IPS-15b (cell line): ENCODE data around the gene LMX1A.

Source experiments
- H3K27me3 ChIP-seq: one replicate; pipeline ENCODE4 v1.6.1; 2013; ENCODE audit warnings: low read length; ENCODE audit not compliant: control insufficient read depth, insufficient read depth
- H3K36me3 ChIP-seq: one replicate; pipeline ENCODE4 v1.6.1; 2013; ENCODE audit warnings: low read length; ENCODE audit not compliant: control insufficient read depth, insufficient read depth
- H3K4me1 ChIP-seq: one replicate; pipeline ENCODE4 v1.6.1; 2013; ENCODE audit warnings: mild to moderate bottlenecking, low read length; ENCODE audit not compliant: control insufficient read depth, insufficient read depth
- H3K4me3 ChIP-seq: one replicate; pipeline ENCODE4 v1.5.1; 2013; ENCODE audit warnings: low read depth, low read length
- H3K9ac ChIP-seq: one replicate; pipeline ENCODE4 v1.6.1; 2013; ENCODE audit warnings: low read depth, mild to moderate bottlenecking, low read length
- H3K9me3 ChIP-seq: one replicate; pipeline ENCODE4 v1.6.1; 2013; ENCODE audit warnings: mild to moderate bottlenecking, low read length; ENCODE audit not compliant: control insufficient read depth, insufficient read depth

LMX1A gene

GRCh38 chr1:165315481-165315880 is 41.0 kb downstream of the LMX1A start:
- no peaks in the 10 kb centered on the region for H3K36me3 ChIP-seq
- no peaks in the 10 kb centered on the region for H3K27me3 ChIP-seq
- H3K9ac ChIP-seq, result no peak overlapping the region
- peaks cover 4% of the 10 kb centered on the region for H3K9me3 ChIP-seq
- H3K4me1 ChIP-seq, result no peaks in the 10 kb centered on the region
- H3K4me3 ChIP-seq, result no peak overlapping the region

DNA sequence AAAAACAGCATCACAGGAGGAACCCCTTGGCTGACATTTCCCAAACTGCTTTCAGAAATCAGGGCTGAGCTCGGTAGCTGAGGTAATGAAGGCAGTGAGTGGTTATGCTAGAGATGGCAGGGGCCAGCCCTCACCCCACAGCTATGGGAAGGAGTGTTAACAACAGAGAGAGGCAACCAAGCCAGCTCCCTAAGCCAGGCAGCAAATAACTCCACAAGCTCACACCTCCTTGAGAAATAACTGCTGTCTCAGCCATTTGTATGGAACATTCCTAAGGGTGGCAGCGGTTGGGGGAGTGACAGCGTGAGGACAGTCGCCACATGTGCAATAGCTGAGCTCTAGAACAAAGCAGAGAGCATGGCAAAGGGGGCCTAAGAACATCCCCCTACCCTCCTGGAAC is 42.6 kb downstream of the LMX1A start:
- H3K27me3 ChIP-seq, result no peaks in the 10 kb centered on the region
- no peaks in the 10 kb centered on the region for H3K36me3 ChIP-seq
- H3K4me1 ChIP-seq, result no peaks in the 10 kb centered on the region
- no peak overlapping the region for H3K9ac ChIP-seq
- H3K9me3 ChIP-seq, result peaks cover 4% of the 10 kb centered on the region
- H3K4me3 ChIP-seq, result no peak overlapping the region

DNA sequence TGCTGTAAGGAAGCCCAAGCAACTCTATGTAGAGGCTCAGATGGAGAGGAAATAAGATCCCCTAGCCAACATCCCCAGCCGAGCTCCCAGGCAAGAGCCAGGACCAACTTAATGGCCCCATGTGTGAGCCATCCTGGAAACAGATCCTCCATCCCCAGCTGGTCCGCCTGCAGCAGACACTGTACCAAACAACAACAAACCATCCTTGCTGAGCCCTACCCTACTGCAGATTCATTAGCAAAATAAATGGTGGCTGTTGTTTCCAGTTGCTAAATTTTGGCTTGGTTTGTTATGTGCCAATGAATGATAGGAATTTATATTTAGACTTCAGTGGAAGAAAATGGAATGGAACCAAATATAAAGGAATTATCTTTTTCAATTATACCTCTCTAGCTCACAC is 43.9 kb downstream of the LMX1A start:
- Histone ChIP-seq H3K9me3 (peaks cover 4% of the 10 kb centered on the region), H3K27me3 (no peaks in the 10 kb centered on the region), H3K4me1 (no peaks in the 10 kb centered on the region), H3K36me3 (no peaks in the 10 kb centered on the region), H3K9ac (no peak overlapping the region), H3K4me3 (no peak overlapping the region)

DNA sequence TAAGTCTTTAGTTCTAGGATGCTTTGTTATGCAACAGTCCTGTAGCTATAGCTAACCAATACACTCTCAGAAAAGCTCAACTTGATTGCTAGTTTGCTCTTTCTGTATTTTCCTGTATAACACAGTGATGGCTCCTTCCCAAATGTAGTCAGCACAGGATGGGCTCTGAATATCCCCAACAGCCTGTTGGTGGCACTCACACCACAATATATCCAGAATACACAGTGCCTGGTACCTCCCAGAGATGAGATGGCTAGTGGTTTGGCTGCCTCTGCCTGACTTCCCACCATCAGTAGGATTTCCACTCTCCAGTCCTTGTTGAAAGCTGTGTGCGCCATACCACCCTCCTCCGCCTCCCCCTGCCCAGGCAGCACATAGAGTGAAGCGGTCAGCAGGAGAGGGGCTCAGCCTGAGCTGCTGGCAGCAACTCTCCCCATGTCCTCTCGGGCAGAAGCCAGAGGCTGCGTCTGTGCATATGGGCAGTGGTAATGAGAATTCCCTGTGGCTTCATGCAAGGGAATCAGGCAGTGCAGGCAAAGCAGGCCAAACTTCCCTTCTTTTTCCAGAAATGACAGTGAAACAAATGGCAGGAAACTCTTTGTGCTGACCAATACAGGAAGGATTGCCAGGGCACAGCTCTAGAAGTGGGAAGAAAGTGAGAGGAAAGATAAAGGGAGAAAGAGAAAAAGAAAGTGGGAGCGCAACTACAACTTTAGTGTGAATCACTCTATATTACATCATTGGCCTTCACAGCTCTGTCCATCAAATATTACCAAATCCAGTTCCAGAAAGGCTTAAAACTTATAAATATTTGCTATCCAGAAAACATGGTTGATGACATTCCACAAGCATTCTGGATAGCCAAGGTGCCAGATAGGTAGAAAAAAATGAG is 49.7 kb downstream of the LMX1A start:
- no peaks in the 10 kb centered on the region for H3K27me3 ChIP-seq
- no peak overlapping the region for H3K9ac ChIP-seq
- no peaks in the 10 kb centered on the region for H3K36me3 ChIP-seq
- H3K4me1 ChIP-seq, result no peaks in the 10 kb centered on the region
- no peak overlapping the region for H3K4me3 ChIP-seq
- no peaks in the 10 kb centered on the region for H3K9me3 ChIP-seq

DNA sequence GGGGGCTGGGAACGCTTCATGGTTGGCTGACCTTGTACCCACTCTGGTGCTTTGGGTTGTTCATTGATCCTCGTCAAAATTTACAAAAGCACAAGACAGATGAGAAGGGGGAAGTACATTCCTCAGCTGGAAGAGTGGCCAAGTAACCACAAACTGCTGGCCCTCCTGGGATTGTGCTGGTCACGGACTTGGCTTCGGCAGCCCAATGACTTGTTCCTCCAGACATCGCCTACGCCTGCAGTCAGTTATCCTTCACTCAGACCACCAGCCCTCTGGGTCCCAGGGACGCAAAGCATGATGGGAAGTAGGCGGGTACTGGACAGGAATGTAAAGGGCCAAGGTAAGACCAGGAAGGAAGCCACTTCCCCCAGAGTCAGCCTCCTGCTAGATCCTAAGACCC is 53.1 kb downstream of the LMX1A start:
- no peak overlapping the region for H3K4me3 ChIP-seq
- H3K27me3 ChIP-seq, result no peaks in the 10 kb centered on the region

GRCh38 chr1:165300400-165300903 is 56.1 kb downstream of the LMX1A start:
- Histone ChIP-seq H3K4me3 (no peak overlapping the region), H3K27me3 (no peaks in the 10 kb centered on the region), H3K36me3 (no peaks in the 10 kb centered on the region), H3K4me1 (no peaks in the 10 kb centered on the region), H3K9ac (no peak overlapping the region), H3K9me3 (no peaks in the 10 kb centered on the region)

More for the DNA sequence above, 53.1 kb downstream of the LMX1A start:
- no peaks in the 10 kb centered on the region for H3K4me1 ChIP-seq
- no peaks in the 10 kb centered on the region for H3K36me3 ChIP-seq
- H3K9me3 ChIP-seq, result no peaks in the 10 kb centered on the region
- H3K9ac ChIP-seq, result no peak overlapping the region

- Histone ChIP-seq H3K4me1 (no peaks in the 10 kb centered on the region), H3K9ac (no peak overlapping the region), H3K36me3 (no peaks in the 10 kb centered on the region), H3K9me3 (no peaks in the 10 kb centered on the region), H3K4me3 (no peak overlapping the region), H3K27me3 (no peaks in the 10 kb centered on the region)
These were observed 58.2 kb downstream of the LMX1A start for GRCh38 chr1:165298203-165298820.

DNA sequence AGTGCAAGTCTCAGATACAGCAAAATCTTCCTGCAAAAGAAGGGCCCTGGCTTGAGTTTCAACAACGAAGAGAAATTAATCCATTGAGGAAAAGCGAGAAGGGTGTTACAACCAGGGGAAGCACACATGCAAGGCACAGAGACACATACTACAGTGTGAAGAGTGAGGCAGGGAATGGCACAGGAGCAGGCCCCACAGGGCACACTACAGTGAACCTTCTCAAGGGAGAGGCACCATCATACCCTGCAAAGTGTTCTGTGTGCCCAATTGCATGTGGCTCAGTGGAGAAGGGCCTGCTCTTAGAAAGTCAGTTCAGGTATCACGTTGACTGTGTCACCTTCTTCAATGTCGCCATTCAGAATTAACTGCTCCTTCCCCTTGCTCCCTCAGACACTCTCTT is 60.3 kb downstream of the LMX1A start:
- no peak overlapping the region for H3K9ac ChIP-seq
- no peaks in the 10 kb centered on the region for H3K36me3 ChIP-seq
- H3K4me3 ChIP-seq, result no peak overlapping the region
- no peaks in the 10 kb centered on the region for H3K4me1 ChIP-seq
- H3K27me3 ChIP-seq, result no peaks in the 10 kb centered on the region
- H3K9me3 ChIP-seq, result no peaks in the 10 kb centered on the region

- Histone ChIP-seq H3K9ac (no peak overlapping the region), H3K4me1 (peaks cover 2% of the 10 kb centered on the region), H3K27me3 (no peaks in the 10 kb centered on the region), H3K4me3 (no peak overlapping the region), H3K36me3 (no peaks in the 10 kb centered on the region), H3K9me3 (peaks cover 4% of the 10 kb centered on the region)
These were observed 66.4 kb downstream of the LMX1A start for GRCh38 chr1:165290148-165290547.

DNA sequence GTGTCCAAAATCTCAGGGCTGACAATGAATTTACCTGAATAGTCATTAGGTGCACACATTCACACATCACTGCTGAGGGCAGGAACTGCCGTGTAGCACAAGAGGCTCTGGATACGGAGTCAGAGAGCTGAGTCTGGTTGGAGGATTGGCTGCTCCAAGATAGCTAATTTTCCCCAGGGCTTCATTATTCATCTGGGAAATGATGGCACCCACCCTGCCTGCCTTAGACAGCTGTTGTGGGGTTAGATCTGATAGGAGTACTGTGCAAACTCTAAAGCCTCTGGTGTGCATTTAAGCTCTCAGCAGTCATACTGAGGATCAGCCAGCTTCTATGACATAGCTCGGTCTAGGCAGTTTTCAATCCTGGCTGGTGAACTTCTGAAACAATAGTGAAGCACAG is 67.0 kb downstream of the LMX1A start:
- Histone ChIP-seq H3K4me1 (peaks cover 2% of the 10 kb centered on the region), H3K36me3 (no peaks in the 10 kb centered on the region), H3K9ac (no peak overlapping the region), H3K9me3 (peaks cover 4% of the 10 kb centered on the region), H3K4me3 (no peak overlapping the region), H3K27me3 (no peaks in the 10 kb centered on the region)

- peaks cover 2% of the 10 kb centered on the region for H3K4me1 ChIP-seq
- no peaks in the 10 kb centered on the region for H3K27me3 ChIP-seq
- H3K9ac ChIP-seq, result no peak overlapping the region
- H3K9me3 ChIP-seq, result peaks cover 4% of the 10 kb centered on the region
- no peaks in the 10 kb centered on the region for H3K36me3 ChIP-seq
- H3K4me3 ChIP-seq, result no peak overlapping the region
These were observed 68.0 kb downstream of the LMX1A start for GRCh38 chr1:165288350-165289120.
